Measurements from ENCODE around the gene SHOX.
"Not testable (repeated sequence)": the region's sequence is repeated elsewhere in the genome, so short reads cannot be mapped to it uniquely, and the experiment has no call there.

The SHOX gene

GRCh38 chrX:630612-631496 lies at the start of gene SHOX:
TSS of gene SHOX (plus strand) at chrX:630791. CDS start at chrX:630898, 107 bp downstream.
- DNase-seq: no peak

GRCh38 chrX:581066-581465 lies 49.5 kb upstream of the SHOX start:
- DNase-seq: no peak

- no peak for DNase-seq
These were observed 48.8 kb upstream of the SHOX start for GRCh38 chrX:581720-582298.

GRCh38 chrX:584572-584971 lies 46.0 kb upstream of the SHOX start:
- no peak for DNase-seq

- no peak for DNase-seq
These were observed 45.3 kb upstream of the SHOX start for GRCh38 chrX:585115-585808.

- no peak for DNase-seq
These were observed 44.2 kb upstream of the SHOX start for GRCh38 chrX:586351-586750.

- DNase-seq: not testable (repeated sequence)
These were observed 41.3 kb upstream of the SHOX start for GRCh38 chrX:589261-589660.

GRCh38 chrX:590693-591404 lies 39.7 kb upstream of the SHOX start:
- no peak for DNase-seq

GRCh38 chrX:599837-600715 lies 30.5 kb upstream of the SHOX start:
- DNase-seq: no peak

GRCh38 chrX:603029-603428 lies 27.6 kb upstream of the SHOX start:
- not testable (repeated sequence) for DNase-seq

GRCh38 chrX:604616-605015 lies 26.0 kb upstream of the SHOX start:
- not testable (repeated sequence) for DNase-seq

GRCh38 chrX:608088-608487 lies 22.5 kb upstream of the SHOX start:
- DNase-seq: not testable (repeated sequence)

GRCh38 chrX:614136-614535 lies 16.5 kb upstream of the SHOX start:
- no peak for DNase-seq

GRCh38 chrX:617401-617800 lies 13.2 kb upstream of the SHOX start:
- DNase-seq: no peak

- no peak for DNase-seq
These were observed 12.7 kb upstream of the SHOX start for GRCh38 chrX:617891-618290.

- DNase-seq: not testable (repeated sequence)
These were observed 12.3 kb upstream of the SHOX start for GRCh38 chrX:618304-618703.

GRCh38 chrX:618761-619450 lies 11.7 kb upstream of the SHOX start:
- DNase-seq: no peak

GRCh38 chrX:619451-619811 lies 11.2 kb upstream of the SHOX start:
- no peak for DNase-seq

- no peak for DNase-seq
These were observed 10.6 kb upstream of the SHOX start for GRCh38 chrX:619812-620531.

- no peak for DNase-seq
These were observed 8.7 kb upstream of the SHOX start for GRCh38 chrX:621705-622503.
